Measurements from ENCODE around the gene XPR1. TPM values are rescaled to one million over a fixed set of nuclear protein-coding genes. Genes with fewer than 3 reads are reported as not detected.
A peak's percentile ranks its signal among the peaks of the same experiment; 100 is the strongest.

The XPR1 gene
- total and polyA plus RNA-seq, 10 of the 15 experiments (the other 5 are each of a cell fraction or from before 2014, with no cell fraction given) = 1.1 to 33.9 (median 11.3) TPM

- H4K20me1 ChIP-seq (ENCODE audit: control insufficient read depth, insufficient read depth) = no peaks in the 10 kb centered on the region
- H3K27ac ChIP-seq (ENCODE audit: control insufficient read depth, insufficient read depth) = no peak overlapping the region
- H3K27me3 ChIP-seq (replicated peaks in 1 of 2; ENCODE audit: control insufficient read depth in 2 of 2, insufficient read depth in 2 of 2, low read length in 1 of 2) = no peaks in the 10 kb centered on the region; a peak in 1 of 4 replicates
- peaks cover 14% of the 10 kb centered on the region for H3K4me1 ChIP-seq (ENCODE audit: control insufficient read depth, insufficient read depth, low read length)
- H3K4me3 ChIP-seq = no peak overlapping the region
- TF ChIP-seq SMARCA5 (IDR thresholded peaks at IDR 0.05) (no peak), FOS (IDR thresholded peaks at IDR 0.05; ENCODE audit: borderline replicate concordance, extremely low read depth, insufficient read length) (no peak), GABPA (IDR thresholded peaks at IDR 0.05; ENCODE audit: low read depth) (no peak), ZSCAN29 (IDR thresholded peaks at IDR 0.05) (no peak), CUX1 (IDR thresholded peaks at IDR 0.05; ENCODE audit: insufficient replicate concordance, low read depth, low read length) (no peak), DPF2 (IDR thresholded peaks at IDR 0.05) (no peak), RFX5 (IDR thresholded peaks at IDR 0.05; ENCODE audit: low read depth, low read length) (no peak)
- H2AFZ ChIP-seq (ENCODE audit: control insufficient read depth, low read depth, low read length) = no peak overlapping the region
- FAIRE-seq (no peak), ATAC-seq (peak; percentile 8; the same call in 2 of the 3 replicates), DNase-seq (ENCODE audit: low read depth, low spot score) (no peak)
- no peak overlapping the region for H3K4me2 ChIP-seq (ENCODE audit: control insufficient read depth, insufficient read depth)
- H3K36me3 ChIP-seq (ENCODE audit: control insufficient read depth in 2 of 2, insufficient read depth in 2 of 2, low read length in 1 of 2) = no peaks in the 10 kb centered on the region
- H3K9ac ChIP-seq (ENCODE audit: control insufficient read depth, insufficient read depth, low read length) = no peak overlapping the region
- in situ Hi-C loops (cut with MboI) (no loop called here), intact Hi-C loops (cut with micrococcal nuclease; ENCODE audit: unreplicated experiment) (no loop called here)
- RAD21 ChIA-PET (ENCODE audit: unreplicated experiment) = no interaction called here
- SMC1A ChIA-PET (ENCODE audit: uncharacterized antibody, unreplicated experiment) = interaction anchor here (0.6 kb wide), 1 partner anchor 228 kb away, joined by 3 read pairs; no protein-coding TSS in a partner anchor
- no TSS peak for BruUV-seq (replicated peaks)
- no peaks in the 10 kb centered on the region for H3K9me3 ChIP-seq (replicated peaks; ENCODE audit: control insufficient read depth, insufficient read depth, low read length)
- POLR2A ChIA-PET = no interaction called here
- H3K79me2 ChIP-seq (ENCODE audit: control insufficient read depth, insufficient read depth, low read length) = no peaks in the 10 kb centered on the region
- CTCF ChIA-PET = interaction anchor here (1.2 kb wide), 1 partner anchor 17 kb away, joined by 4 read pairs; no protein-coding TSS in a partner anchor
- WGBS (ENCODE audit: insufficient coverage, insufficient replicate concordance, low lambda C conversion rate, missing lambda C conversion rate) = 33% methylated on average over 9 of the region's 9 CpGs
Measured at GRCh38 chr1:180937624-180938225, 305.9 kb downstream of the XPR1 start.
